NCI-H345 (cell line): Measurements from ENCODE around the gene TSPEAR.
"Not testable (repeated sequence)": the region's sequence is repeated elsewhere in the genome, so short reads cannot be mapped to it uniquely, and the experiment has no call there.

ENCODE experiments used
- DNase-seq: peaks from one replicate; lab custom pipeline; 2025; lab: John Stamatoyannopoulos, UW

The TSPEAR gene

GRCh38 chr21:44603109-44603875 is 108.1 kb downstream of the TSPEAR start:
- DNase-seq, result no peak

- no peak for DNase-seq
Observed at GRCh38 chr21:44602463-44602850, 108.9 kb downstream of the TSPEAR start.

- DNase-seq, result no peak
Observed at GRCh38 chr21:44601596-44602462, 109.5 kb downstream of the TSPEAR start.

- not testable (repeated sequence) for DNase-seq
Observed at GRCh38 chr21:44601091-44601490, 110.3 kb downstream of the TSPEAR start.

GRCh38 chr21:44600118-44600978 is 111.0 kb downstream of the TSPEAR start, which contains the start of gene KRTAP10-7:
KRTAP10-7 (plus strand) TSS chr21:44600597; CDS start chr21:44600622, 25 bp downstream.
- not testable (repeated sequence) for DNase-seq

- no peak for DNase-seq
Observed at GRCh38 chr21:44599264-44600029, 111.9 kb downstream of the TSPEAR start.

- no peak for DNase-seq
Observed at GRCh38 chr21:44598061-44598460, 113.3 kb downstream of the TSPEAR start.

- DNase-seq, result no peak
Observed at GRCh38 chr21:44596068-44596725, 115.2 kb downstream of the TSPEAR start.

GRCh38 chr21:44595524-44595923 is 115.8 kb downstream of the TSPEAR start:
- DNase-seq, result no peak

- no peak for DNase-seq
Observed at GRCh38 chr21:44594406-44594916, 116.9 kb downstream of the TSPEAR start.

- DNase-seq, result no peak
Observed at GRCh38 chr21:44593598-44594405, 117.6 kb downstream of the TSPEAR start.

- no peak for DNase-seq
Observed at GRCh38 chr21:44592446-44593311, 118.7 kb downstream of the TSPEAR start, which contains the start of gene KRTAP10-6. KRTAP10-6 (minus strand) TSS chr21:44592505; CDS start chr21:44592484, 21 bp downstream.

GRCh38 chr21:44591801-44592130 is 119.6 kb downstream of the TSPEAR start:
- not testable (repeated sequence) for DNase-seq

GRCh38 chr21:44590897-44591800 is 120.2 kb downstream of the TSPEAR start:
- DNase-seq, result not testable (repeated sequence)

- no peak for DNase-seq
Observed at GRCh38 chr21:44590311-44590721, 121.1 kb downstream of the TSPEAR start.

GRCh38 chr21:44589586-44590305 is 121.6 kb downstream of the TSPEAR start:
- no peak for DNase-seq

GRCh38 chr21:44589094-44589493 is 122.3 kb downstream of the TSPEAR start:
- no peak for DNase-seq
